Measurements from ENCODE around the gene FERMT2. TPM values are rescaled to one million over a fixed set of nuclear protein-coding genes. Genes with fewer than 3 reads are reported as not detected.

Gene FERMT2
- total and polyA plus RNA-seq, 8 donors, result 25.9 to 213 (median 63.3) TPM

- Histone ChIP-seq H3K36me3 (peaks cover 0 to 17% (median 8%) of the 10 kb centered on the region in 4 donors), H3K27ac (peak overlapping the region in 1 of 5 donors; percentile 34), H3K4me1 (peaks cover 0 to 69% (median 24%) of the 10 kb centered on the region in 4 donors), H3K9me3 (no peaks in the 10 kb centered on the region), H3K4me3 (no peak overlapping the region), H3K27me3 (no peaks in the 10 kb centered on the region)
- DNase-seq, result no peak
- WGBS, 5 donors, result 43 to 62% (median 53%) methylated on average over 4 of the region's 4 CpGs
- TF ChIP-seq POLR2AphosphoS5 (IDR thresholded peaks at IDR 0.05), result no peak
- no peak for TF ChIP-seq EP300 (IDR thresholded peaks at IDR 0.05)
- TF ChIP-seq CTCF (IDR thresholded peaks at IDR 0.05), result no peak
- no peak for TF ChIP-seq POLR2A (IDR thresholded peaks at IDR 0.05)
- intact Hi-C loops (cut with DNase I; ENCODE audit: low total_unique reads), result no loop called here
These were observed 49.4 kb downstream of the FERMT2 start for GRCh38 chr14:52901357-52901980.

- Histone ChIP-seq H3K36me3 (peaks cover 0 to 17% (median 8%) of the 10 kb centered on the region in 4 donors), H3K27me3 (no peaks in the 10 kb centered on the region), H3K4me3 (no peak overlapping the region), H3K27ac (no peak overlapping the region), H3K9me3 (no peaks in the 10 kb centered on the region), H3K4me1 (peaks cover 0 to 69% (median 21%) of the 10 kb centered on the region in 4 donors)
- no peak for DNase-seq
- intact Hi-C loops (cut with DNase I; ENCODE audit: low total_unique reads), result no loop called here
- WGBS, 5 donors, result 83 to 91% (median 85%) methylated on average over 8 of the region's 8 CpGs
- TF ChIP-seq POLR2A (IDR thresholded peaks at IDR 0.05) (no peak), EP300 (IDR thresholded peaks at IDR 0.05) (no peak), POLR2AphosphoS5 (IDR thresholded peaks at IDR 0.05) (no peak), CTCF (IDR thresholded peaks at IDR 0.05) (no peak)
These were observed 50.1 kb downstream of the FERMT2 start for GRCh38 chr14:52900731-52901130.

- 55 to 80% (median 73%) methylated on average over 1 of the region's 1 CpG for WGBS, 5 donors
- intact Hi-C loops (cut with DNase I; ENCODE audit: low total_unique reads), result no loop called here
- H3K36me3 ChIP-seq, result peaks cover 0 to 17% (median 8%) of the 10 kb centered on the region in 4 donors
- TF ChIP-seq EP300 (IDR thresholded peaks at IDR 0.05) (no peak), POLR2A (IDR thresholded peaks at IDR 0.05) (no peak), POLR2AphosphoS5 (IDR thresholded peaks at IDR 0.05) (no peak), CTCF (IDR thresholded peaks at IDR 0.05) (no peak)
- peaks cover 0 to 62% (median 27%) of the 10 kb centered on the region in 4 donors for H3K4me1 ChIP-seq
- H3K27me3 ChIP-seq, result no peaks in the 10 kb centered on the region
- DNase-seq, result no peak
- no peaks in the 10 kb centered on the region for H3K9me3 ChIP-seq
- H3K27ac ChIP-seq, result no peak overlapping the region
- no peak overlapping the region for H3K4me3 ChIP-seq
These were observed 52.4 kb downstream of the FERMT2 start for GRCh38 chr14:52898496-52898895.

- Histone ChIP-seq H3K27me3 (no peaks in the 10 kb centered on the region), H3K9me3 (no peaks in the 10 kb centered on the region), H3K27ac (no peak overlapping the region), H3K4me1 (peaks cover 0 to 34% (median 20%) of the 10 kb centered on the region in 4 donors), H3K4me3 (no peak overlapping the region), H3K36me3 (peaks cover 0 to 32% (median 21%) of the 10 kb centered on the region in 4 donors)
- intact Hi-C loops (cut with DNase I; ENCODE audit: low total_unique reads), result no loop called here
- WGBS, 5 donors, result 15 to 27% (median 22%) methylated on average over 2 of the region's 2 CpGs
- no peak for DNase-seq
- TF ChIP-seq POLR2A (IDR thresholded peaks at IDR 0.05) (no peak), EP300 (IDR thresholded peaks at IDR 0.05) (no peak), POLR2AphosphoS5 (IDR thresholded peaks at IDR 0.05) (no peak), CTCF (IDR thresholded peaks at IDR 0.05) (no peak)
These were observed 55.9 kb downstream of the FERMT2 start for GRCh38 chr14:52895000-52895399.
